Natural killer cell treated with Interleukin-12 subunit alpha and Interleukin-12 subunit beta and Interleukin-15 and Interleukin-18, amount 100 ng/mL, for 72 hours (primary cell): ENCODE measurements around the gene LBHD1. TPM values are rescaled to one million over a fixed set of nuclear protein-coding genes. Genes with fewer than 3 reads are reported as not detected.
"Not testable (repeated sequence)": the region's sequence is repeated elsewhere in the genome, so short reads cannot be mapped to it uniquely, and the experiment has no call there.

ENCODE experiments used
- ATAC-seq, 2 donors: fragments of 150-1000 bp; cut with Tn5 transposase in 1 of 2; sonication (Bioruptor Pico), chemical (Tn5 transposase) in 1 of 2; 2 replicates each; pipeline ENCODE4 v1.10.0; 2021
- DNase-seq: peaks from one replicate; pipeline ENCODE4 v3.0.0; 2022; ENCODE audit warnings: low spot score
- H3K27ac Mint-ChIP-seq, 2 donors: 1 replicate in 1 of 2; 2 replicates in 1 of 2; pipeline ENCODE4 v1.8.0; 2022; ENCODE audit warnings: mixed read lengths in 2 of 2, mild to moderate bottlenecking in 1 of 2, moderate library complexity in 1 of 2
- H3K27me3 Mint-ChIP-seq, 2 donors: 1 replicate in 1 of 2; 2 replicates in 1 of 2; pipeline ENCODE4 v1.8.0; 2022; ENCODE audit warnings: mixed read lengths in 2 of 2
- H3K36me3 Mint-ChIP-seq: one replicate; pipeline ENCODE4 v1.8.0; 2022; ENCODE audit warnings: mixed read lengths
- H3K4me1 Mint-ChIP-seq, 2 donors: 1 replicate in 1 of 2; 2 replicates in 1 of 2; pipeline ENCODE4 v1.8.0; 2022; ENCODE audit warnings: low read depth in 2 of 2, mixed read lengths in 2 of 2, mild to moderate bottlenecking in 1 of 2
- H3K4me3 Mint-ChIP-seq: one replicate; pipeline ENCODE4 v1.8.0; 2022; ENCODE audit warnings: mixed read lengths
- H3K9me3 Mint-ChIP-seq: 2 replicates; pipeline ENCODE4 v1.8.0; 2022; ENCODE audit warnings: mixed read lengths
- total RNA-seq, 2 donors: library from RNA; stranded (reverse); gene quantifications; one replicate each; pipeline ENCODE4 v1.2.3, GENCODE V29; 2022

The LBHD1 gene
- total RNA-seq, 2 donors from 2014 or later = 20.9 to 33.7 TPM

- Mint-ChIP-seq H3K36me3 (peaks cover 5% of the 10 kb centered on the region), H3K27ac (peak within 1 kb of the TSS; percentile 91 to 99), H3K4me3 (peak within 1 kb of the TSS; percentile 93), H3K27me3 (no peaks in the 10 kb centered on the region), H3K4me1 (peaks cover 44 to 49% of the 10 kb centered on the region in 2 donors), H3K9me3 (no peaks in the 10 kb centered on the region)
- ATAC-seq (no peak), DNase-seq (no peak)
These were observed 35.3 kb upstream of the LBHD1 start, which contains the start of the genes BSCL2 and GNG3 for GRCh38 chr11:62707277-62707861. BSCL2 (minus strand) TSS chr11:62707424; CDS start chr11:62707195, 229 bp downstream. GNG3 (plus strand) TSS chr11:62707676; CDS start chr11:62708296, 620 bp downstream.

DNA sequence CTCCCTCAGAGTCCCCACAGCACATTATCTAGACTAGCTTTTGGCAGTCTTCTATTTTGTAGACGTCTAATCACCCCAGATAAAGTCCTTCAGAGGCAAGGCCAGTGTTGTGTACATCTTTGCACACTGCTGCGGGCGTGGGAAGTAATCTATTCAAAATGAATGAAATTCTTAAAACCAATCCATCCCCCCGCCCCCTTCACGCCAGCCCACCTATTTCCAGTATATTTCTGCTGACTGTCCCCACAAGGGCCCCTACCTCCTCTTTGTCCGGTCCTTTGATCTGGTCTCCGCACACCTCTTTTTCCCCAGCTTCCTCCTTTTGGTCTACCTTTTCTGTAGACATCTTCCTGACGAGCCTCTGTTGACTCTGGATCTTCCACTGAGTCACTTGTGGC lies 34.8 kb upstream of the LBHD1 start:
- H3K4me1 Mint-ChIP-seq = peaks cover 42 to 51% of the 10 kb centered on the region in 2 donors
- DNase-seq = no peak
- no peaks in the 10 kb centered on the region for H3K9me3 Mint-ChIP-seq
- H3K27me3 Mint-ChIP-seq = no peaks in the 10 kb centered on the region
- H3K27ac Mint-ChIP-seq = peak overlapping the region; percentile 77 to 90
- H3K4me3 Mint-ChIP-seq = peak overlapping the region; percentile 91
- H3K36me3 Mint-ChIP-seq = peaks cover 7% of the 10 kb centered on the region
- no peak for ATAC-seq

DNA sequence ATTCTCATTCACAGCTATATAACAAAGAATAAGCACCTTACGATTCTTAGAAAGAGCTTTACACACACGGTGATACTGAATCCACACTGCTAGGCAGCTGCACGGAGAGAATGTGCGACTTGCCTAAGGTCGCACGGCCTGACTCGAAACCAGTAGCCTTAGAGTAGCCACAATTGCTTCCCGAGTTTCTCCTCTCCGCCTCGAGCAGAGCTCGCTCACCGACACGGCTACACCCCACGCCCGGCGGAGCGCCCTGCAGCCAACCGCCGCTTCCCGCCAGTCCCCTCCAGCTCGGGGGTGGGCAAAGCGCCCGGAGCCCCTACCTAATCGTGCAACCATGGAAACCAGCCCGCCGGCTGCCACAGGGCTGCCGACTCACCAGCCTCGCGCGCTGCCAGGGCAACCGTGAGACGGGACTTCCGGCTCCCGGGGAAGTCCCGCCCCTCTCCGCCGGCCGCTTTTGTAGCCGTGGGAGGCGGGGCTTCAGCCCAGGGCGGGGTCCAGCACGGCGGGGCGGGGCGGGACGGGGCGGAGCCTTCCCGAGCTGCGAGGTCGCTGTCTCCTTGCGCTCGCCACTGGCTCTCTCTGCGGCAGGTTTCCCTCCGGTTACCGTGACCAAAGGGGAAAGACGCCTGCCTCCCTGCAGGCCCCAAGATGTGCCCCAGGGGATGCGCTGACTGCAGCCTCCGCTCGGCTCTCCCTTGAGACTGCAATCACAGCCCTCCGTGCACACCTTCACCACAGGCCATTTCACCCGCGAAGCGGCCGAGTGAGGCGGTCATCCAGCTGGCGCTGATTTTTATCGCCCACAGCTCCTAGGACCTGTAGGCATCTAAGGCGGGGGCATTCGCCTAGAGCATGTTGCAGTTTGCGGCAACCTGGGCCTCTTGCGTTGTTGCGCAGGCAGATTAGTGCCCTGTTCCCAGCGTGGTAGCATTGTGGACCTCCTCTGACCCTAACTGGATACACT lies 34.1 kb upstream of the LBHD1 start:
- Mint-ChIP-seq H3K27me3 (no peaks in the 10 kb centered on the region), H3K4me1 (peaks cover 42 to 51% of the 10 kb centered on the region in 2 donors), H3K9me3 (no peaks in the 10 kb centered on the region), H3K36me3 (peaks cover 7% of the 10 kb centered on the region), H3K27ac (peak overlapping the region; percentile 77 to 90), H3K4me3 (peak overlapping the region; percentile 91)
- ATAC-seq (peak; percentile 88 to 93), DNase-seq (peak; percentile 94)

DNA sequence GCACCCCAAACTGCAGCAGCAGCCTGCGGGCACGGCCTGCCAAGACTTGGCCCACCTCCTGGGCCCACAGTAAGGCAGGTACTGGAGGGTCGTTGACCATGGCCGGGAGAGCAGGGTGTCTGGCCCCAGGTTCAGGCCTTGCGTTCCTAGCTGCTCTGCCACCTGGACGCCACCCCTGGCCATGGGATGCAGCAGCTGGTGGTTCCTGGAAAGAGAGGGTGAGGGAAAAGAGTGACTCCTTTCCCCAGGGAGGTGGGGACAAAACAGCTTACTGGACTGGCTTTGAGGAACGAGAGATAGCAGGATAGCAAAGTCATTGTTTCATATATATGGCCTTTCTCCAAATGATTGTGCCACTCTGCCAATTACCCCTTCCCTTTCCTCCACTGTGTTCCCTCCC lies 33.3 kb upstream of the LBHD1 start:
- DNase-seq = no peak
- Mint-ChIP-seq H3K4me1 (peaks cover 42 to 50% of the 10 kb centered on the region in 2 donors), H3K27ac (peak overlapping the region; percentile 77 to 90), H3K9me3 (no peaks in the 10 kb centered on the region), H3K4me3 (peak overlapping the region; percentile 91), H3K36me3 (peaks cover 7% of the 10 kb centered on the region), H3K27me3 (no peaks in the 10 kb centered on the region)
- no peak for ATAC-seq

- peaks cover 28 to 35% of the 10 kb centered on the region in 2 donors for H3K4me1 Mint-ChIP-seq
- not testable (repeated sequence) for DNase-seq, H3K27me3 Mint-ChIP-seq, H3K4me3 Mint-ChIP-seq, H3K9me3 Mint-ChIP-seq, H3K27ac Mint-ChIP-seq, ATAC-seq, H3K36me3 Mint-ChIP-seq
These were observed 31.9 kb upstream of the LBHD1 start for GRCh38 chr11:62703921-62704320.

GRCh38 chr11:62702246-62702645 lies 30.2 kb upstream of the LBHD1 start:
- peaks cover 23 to 25% of the 10 kb centered on the region in 2 donors for H3K4me1 Mint-ChIP-seq
- no peaks in the 10 kb centered on the region for H3K9me3 Mint-ChIP-seq
- no peaks in the 10 kb centered on the region for H3K27me3 Mint-ChIP-seq
- H3K4me3 Mint-ChIP-seq = no peak overlapping the region
- no peak overlapping the region for H3K27ac Mint-ChIP-seq
- DNase-seq (no peak), ATAC-seq (peak in 1 of 2 donors; percentile 8)
- peaks cover 7% of the 10 kb centered on the region for H3K36me3 Mint-ChIP-seq

GRCh38 chr11:62694455-62695167 lies 22.5 kb upstream of the LBHD1 start:
- no peaks in the 10 kb centered on the region for H3K27me3 Mint-ChIP-seq
- no peak overlapping the region for H3K4me3 Mint-ChIP-seq
- H3K9me3 Mint-ChIP-seq = no peaks in the 10 kb centered on the region
- DNase-seq (peak; percentile 83), ATAC-seq (peak; percentile 69 to 84)
- peaks cover 6 to 8% of the 10 kb centered on the region in 2 donors for H3K4me1 Mint-ChIP-seq
- no peak overlapping the region for H3K27ac Mint-ChIP-seq
- no peaks in the 10 kb centered on the region for H3K36me3 Mint-ChIP-seq

- not testable (repeated sequence) for DNase-seq, H3K36me3 Mint-ChIP-seq, H3K9me3 Mint-ChIP-seq, H3K4me3 Mint-ChIP-seq, H3K4me1 Mint-ChIP-seq, H3K27ac Mint-ChIP-seq, H3K27me3 Mint-ChIP-seq, ATAC-seq
These were observed 21.6 kb upstream of the LBHD1 start for GRCh38 chr11:62693624-62694023.

DNA sequence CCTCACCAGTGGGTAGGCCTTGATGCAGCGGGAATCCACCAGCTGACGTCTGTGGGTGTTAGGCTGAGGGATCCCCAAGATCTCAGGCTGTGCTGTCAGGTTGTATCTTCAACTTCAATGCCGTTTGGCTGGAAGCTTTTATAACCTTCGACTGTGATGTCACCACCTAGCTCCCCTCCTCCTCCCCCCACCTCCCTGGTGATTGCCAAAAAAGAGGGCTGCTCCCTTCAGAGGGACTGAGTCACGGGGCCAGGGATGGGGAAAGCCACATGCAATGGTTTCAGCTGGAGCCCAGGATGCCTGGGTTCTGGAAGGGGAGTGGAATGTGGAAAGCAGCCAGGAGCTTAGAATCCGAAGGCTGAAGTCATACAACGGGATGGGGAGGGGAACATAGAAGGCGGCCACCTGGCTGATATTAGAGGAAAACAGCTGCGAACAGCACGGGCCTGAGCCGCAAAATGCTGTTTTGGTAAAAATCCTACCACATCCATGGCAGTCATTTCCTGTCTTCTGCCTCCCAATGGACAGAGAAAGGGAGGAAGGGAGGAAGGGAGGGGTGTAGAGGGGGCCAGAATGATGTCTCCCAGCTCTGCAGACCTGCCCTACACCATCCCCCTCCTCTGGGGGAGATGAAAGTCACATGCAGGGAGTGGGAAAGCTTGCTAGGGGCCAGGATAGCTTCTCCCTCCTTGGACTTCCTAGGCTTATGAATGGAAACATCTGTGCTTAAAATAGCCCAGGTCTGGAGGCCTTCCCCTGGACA lies 17.5 kb upstream of the LBHD1 start, which contains the start of gene LRRN4CL:
Gene LRRN4CL (minus strand): TSS at position 110 of the 763 bp plus-strand sequence. CDS start 1,022 bp downstream, outside the sequence.
- Mint-ChIP-seq H3K9me3 (no peaks in the 10 kb centered on the region), H3K27ac (no peak within 1 kb of the TSS)

DNA sequence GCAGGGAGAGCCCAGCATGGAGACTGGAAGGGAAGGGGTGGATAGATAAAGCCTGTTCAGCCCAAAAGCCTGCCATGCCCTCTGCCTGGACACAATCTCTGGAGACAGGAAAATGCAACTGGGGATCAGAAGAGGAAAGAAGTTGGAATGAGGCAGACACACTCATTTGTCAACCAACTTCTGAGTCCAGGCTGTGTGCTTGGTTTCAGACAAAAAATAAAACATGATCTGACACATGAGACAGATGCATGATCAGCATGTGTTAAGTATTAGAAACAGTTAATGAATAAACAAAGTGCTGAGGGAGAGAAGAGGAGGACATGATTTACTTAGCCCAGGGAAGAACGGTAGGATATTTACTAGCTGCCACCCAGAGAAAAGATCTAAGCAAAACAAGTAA lies 16.4 kb upstream of the LBHD1 start:
- DNase-seq = no peak
- no peaks in the 10 kb centered on the region for H3K4me1 Mint-ChIP-seq
- peaks cover 5% of the 10 kb centered on the region for H3K36me3 Mint-ChIP-seq
- peaks cover 5 to 7% of the 10 kb centered on the region in 2 donors for H3K27me3 Mint-ChIP-seq
- no peak overlapping the region for H3K4me3 Mint-ChIP-seq
- no peak for ATAC-seq
- no peaks in the 10 kb centered on the region for H3K9me3 Mint-ChIP-seq
- H3K27ac Mint-ChIP-seq = no peak overlapping the region

More for the DNA sequence above, 17.5 kb upstream of the LBHD1 start, which contains the start of gene LRRN4CL:
- Mint-ChIP-seq H3K27me3 (peaks cover 5 to 7% of the 10 kb centered on the region in 2 donors), H3K4me3 (no peak within 1 kb of the TSS), H3K36me3 (peaks cover 5% of the 10 kb centered on the region), H3K4me1 (peaks cover 2 to 3% of the 10 kb centered on the region in 2 donors)
- DNase-seq (no peak), ATAC-seq (no peak)

GRCh38 chr11:62687508-62688396 lies 15.7 kb upstream of the LBHD1 start:
- ATAC-seq (peak; percentile 15 to 40), DNase-seq (no peak)
- H3K27me3 Mint-ChIP-seq = peaks cover 5 to 7% of the 10 kb centered on the region in 2 donors
- H3K9me3 Mint-ChIP-seq = no peaks in the 10 kb centered on the region
- H3K4me1 Mint-ChIP-seq = no peaks in the 10 kb centered on the region
- H3K4me3 Mint-ChIP-seq = no peak overlapping the region
- H3K36me3 Mint-ChIP-seq = peaks cover 5% of the 10 kb centered on the region
- H3K27ac Mint-ChIP-seq = no peak overlapping the region

DNA sequence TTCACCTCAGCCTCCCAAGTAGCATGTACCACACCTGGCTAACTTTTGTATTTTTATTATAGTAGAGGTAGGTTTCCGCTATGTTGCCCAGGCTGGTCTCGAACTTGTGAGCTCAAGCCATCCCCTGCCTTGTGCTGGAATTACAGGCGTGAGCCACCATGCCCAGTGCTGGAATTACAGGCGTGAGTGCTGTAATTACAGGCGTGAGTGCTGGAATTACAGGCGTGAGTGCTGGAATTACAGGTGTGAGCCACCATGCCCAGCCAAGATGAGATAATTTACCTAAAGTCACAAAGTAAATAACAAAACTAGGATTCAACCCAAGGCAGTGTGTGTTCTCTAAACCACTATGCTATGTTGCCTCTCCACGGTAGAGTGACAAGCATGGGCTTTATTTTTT lies 10.5 kb upstream of the LBHD1 start:
- no peaks in the 10 kb centered on the region for H3K9me3 Mint-ChIP-seq
- H3K36me3 Mint-ChIP-seq = peaks cover 7% of the 10 kb centered on the region
- DNase-seq (no peak), ATAC-seq (no peak)
- H3K27me3 Mint-ChIP-seq = no peaks in the 10 kb centered on the region
- no peak overlapping the region for H3K4me3 Mint-ChIP-seq
- peaks cover 14 to 17% of the 10 kb centered on the region in 2 donors for H3K4me1 Mint-ChIP-seq
- no peak overlapping the region for H3K27ac Mint-ChIP-seq
